Uterus (tissue), 2 donors: ENCODE data around the gene NAV2.

ENCODE experiments used
- POLR2A ChIP-seq, 2 donors: fragments of 450-650 bp; IDR thresholded peaks; one replicate each; pipeline ENCODE4 v1.6.1; 2016; ENCODE audit warnings: antibody characterized with exemption in 2 of 2, mild to moderate bottlenecking in 1 of 2, moderate library complexity in 1 of 2
- TF ChIP-seq, protein P1 (sequence below), 4 experiments: fragments of 200-600 bp in 2 of 4; fragments of 450-650 bp in 2 of 4; sonication (generic) in 2 of 4; IDR thresholded peaks; one replicate each; pipeline ENCODE4 v1.5.1; 2016 to 2019; ENCODE audit warnings: antibody characterized with exemption in 4 of 4, mild to moderate bottlenecking in 2 of 4, moderate library complexity in 1 of 4

DNA sequence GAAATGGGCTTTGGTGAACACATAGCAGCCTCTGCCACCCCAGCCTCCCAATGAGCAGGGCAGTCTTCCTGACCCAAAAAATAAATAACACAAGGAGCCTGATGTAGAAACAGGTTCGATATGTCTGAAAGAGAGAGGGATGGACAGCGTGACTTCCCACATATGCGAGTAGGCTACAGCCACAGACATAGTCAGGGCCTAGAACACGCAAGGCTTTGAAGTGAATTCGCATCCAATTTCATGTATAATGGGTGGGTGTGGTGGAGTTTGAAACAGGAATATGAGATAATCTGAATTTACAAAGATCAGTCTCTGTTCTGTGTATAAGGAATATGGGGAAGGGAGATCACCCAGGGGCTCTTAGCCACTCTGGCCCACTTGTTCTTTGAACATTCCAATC is 373.3 kb downstream of the NAV2 start:
- TF ChIP-seq, protein P1, sequence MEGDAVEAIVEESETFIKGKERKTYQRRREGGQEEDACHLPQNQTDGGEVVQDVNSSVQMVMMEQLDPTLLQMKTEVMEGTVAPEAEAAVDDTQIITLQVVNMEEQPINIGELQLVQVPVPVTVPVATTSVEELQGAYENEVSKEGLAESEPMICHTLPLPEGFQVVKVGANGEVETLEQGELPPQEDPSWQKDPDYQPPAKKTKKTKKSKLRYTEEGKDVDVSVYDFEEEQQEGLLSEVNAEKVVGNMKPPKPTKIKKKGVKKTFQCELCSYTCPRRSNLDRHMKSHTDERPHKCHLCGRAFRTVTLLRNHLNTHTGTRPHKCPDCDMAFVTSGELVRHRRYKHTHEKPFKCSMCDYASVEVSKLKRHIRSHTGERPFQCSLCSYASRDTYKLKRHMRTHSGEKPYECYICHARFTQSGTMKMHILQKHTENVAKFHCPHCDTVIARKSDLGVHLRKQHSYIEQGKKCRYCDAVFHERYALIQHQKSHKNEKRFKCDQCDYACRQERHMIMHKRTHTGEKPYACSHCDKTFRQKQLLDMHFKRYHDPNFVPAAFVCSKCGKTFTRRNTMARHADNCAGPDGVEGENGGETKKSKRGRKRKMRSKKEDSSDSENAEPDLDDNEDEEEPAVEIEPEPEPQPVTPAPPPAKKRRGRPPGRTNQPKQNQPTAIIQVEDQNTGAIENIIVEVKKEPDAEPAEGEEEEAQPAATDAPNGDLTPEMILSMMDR (IDR thresholded peaks at IDR 0.05) = no peak
- no peak for TF ChIP-seq POLR2A (IDR thresholded peaks at IDR 0.05)
